ENCODE measurements around the gene HNRNPA3.
A peak's percentile ranks its signal among the peaks of the same experiment; 100 is the strongest.

The HNRNPA3 gene

DNA sequence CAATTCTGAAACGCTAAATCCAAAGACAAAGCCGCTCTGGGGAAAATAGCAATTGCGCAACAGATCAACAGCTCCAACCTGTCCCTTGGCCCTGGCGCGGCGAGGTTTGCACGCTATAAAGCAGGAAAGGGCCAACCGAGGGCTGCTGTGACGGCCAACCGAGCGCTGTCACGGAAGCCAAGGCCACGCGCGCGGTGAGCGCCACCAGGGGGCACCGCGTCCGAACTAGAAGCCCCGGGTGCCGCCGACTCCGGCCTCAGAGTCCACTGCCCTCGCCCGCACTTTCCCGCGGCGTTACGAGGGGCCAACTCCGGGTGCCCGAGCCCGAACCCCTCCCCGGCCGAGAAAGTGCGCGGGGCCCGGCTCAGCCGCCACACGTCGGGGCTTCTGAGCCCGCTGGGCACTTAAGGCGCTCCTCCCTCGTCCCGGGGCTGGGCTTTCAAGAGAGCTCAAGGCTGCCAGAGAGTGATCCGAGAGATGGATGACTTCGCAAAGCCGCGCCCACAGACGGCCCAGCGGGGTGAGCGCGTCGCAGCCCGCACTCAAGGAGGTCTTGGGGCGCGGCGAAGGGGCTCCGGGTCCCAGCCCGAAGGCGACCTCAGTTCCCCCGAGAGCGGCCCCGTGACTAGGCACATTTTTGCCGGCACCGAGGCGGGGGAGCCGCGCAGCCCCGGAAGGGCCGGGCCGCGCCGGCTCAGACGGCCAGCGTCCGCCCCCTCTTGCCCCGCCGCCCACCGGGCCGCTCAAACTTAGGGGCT, 51.0 kb downstream of the HNRNPA3 start (continued):
- TF ChIP-seq, protein P1, sequence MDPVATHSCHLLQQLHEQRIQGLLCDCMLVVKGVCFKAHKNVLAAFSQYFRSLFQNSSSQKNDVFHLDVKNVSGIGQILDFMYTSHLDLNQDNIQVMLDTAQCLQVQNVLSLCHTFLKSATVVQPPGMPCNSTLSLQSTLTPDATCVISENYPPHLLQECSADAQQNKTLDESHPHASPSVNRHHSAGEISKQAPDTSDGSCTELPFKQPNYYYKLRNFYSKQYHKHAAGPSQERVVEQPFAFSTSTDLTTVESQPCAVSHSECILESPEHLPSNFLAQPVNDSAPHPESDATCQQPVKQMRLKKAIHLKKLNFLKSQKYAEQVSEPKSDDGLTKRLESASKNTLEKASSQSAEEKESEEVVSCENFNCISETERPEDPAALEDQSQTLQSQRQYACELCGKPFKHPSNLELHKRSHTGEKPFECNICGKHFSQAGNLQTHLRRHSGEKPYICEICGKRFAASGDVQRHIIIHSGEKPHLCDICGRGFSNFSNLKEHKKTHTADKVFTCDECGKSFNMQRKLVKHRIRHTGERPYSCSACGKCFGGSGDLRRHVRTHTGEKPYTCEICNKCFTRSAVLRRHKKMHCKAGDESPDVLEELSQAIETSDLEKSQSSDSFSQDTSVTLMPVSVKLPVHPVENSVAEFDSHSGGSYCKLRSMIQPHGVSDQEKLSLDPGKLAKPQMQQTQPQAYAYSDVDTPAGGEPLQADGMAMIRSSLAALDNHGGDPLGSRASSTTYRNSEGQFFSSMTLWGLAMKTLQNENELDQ (tag by site-specific recombination; IDR thresholded peaks at IDR 0.05; ENCODE audit: low read depth), result no peak
- no peak for TF ChIP-seq SETDB1 (IDR thresholded peaks at IDR 0.05; ENCODE audit: insufficient read length, low read length)
- no peak for TF ChIP-seq ZNF571 (tag by site-specific recombination; IDR thresholded peaks at IDR 0.05)
- no peak for TF ChIP-seq ZNF138 (tag by site-specific recombination; IDR thresholded peaks at IDR 0.05; ENCODE audit: borderline replicate concordance)
- peak; percentile 34; the same call in 1 of the 2 replicates for TF ChIP-seq ZNF184 (tag by site-specific recombination; IDR thresholded peaks at IDR 0.05)
- TF ChIP-seq, protein P2, sequence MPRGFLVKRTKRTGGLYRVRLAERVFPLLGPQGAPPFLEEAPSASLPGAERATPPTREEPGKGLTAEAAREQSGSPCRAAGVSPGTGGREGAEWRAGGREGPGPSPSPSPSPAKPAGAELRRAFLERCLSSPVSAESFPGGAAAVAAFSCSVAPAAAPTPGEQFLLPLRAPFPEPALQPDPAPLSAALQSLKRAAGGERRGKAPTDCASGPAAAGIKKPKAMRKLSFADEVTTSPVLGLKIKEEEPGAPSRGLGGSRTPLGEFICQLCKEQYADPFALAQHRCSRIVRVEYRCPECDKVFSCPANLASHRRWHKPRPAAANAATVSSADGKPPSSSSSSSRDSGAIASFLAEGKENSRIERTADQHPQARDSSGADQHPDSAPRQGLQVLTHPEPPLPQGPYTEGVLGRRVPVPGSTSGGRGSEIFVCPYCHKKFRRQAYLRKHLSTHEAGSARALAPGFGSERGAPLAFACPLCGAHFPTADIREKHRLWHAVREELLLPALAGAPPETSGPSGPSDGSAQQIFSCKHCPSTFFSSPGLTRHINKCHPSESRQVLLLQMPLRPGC (tag by site-specific recombination; IDR thresholded peaks at IDR 0.05), result peak; percentile 79
- peak; percentile 48; the same call in 1 of the 2 replicates for TF ChIP-seq ZNF121 (tag by site-specific recombination; IDR thresholded peaks at IDR 0.05)
- TF ChIP-seq, protein P3, sequence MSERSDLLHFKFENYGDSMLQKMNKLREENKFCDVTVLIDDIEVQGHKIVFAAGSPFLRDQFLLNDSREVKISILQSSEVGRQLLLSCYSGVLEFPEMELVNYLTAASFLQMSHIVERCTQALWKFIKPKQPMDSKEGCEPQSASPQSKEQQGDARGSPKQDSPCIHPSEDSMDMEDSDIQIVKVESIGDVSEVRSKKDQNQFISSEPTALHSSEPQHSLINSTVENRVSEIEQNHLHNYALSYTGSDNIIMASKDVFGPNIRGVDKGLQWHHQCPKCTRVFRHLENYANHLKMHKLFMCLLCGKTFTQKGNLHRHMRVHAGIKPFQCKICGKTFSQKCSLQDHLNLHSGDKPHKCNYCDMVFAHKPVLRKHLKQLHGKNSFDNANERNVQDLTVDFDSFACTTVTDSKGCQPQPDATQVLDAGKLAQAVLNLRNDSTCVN (tag by site-specific recombination; optimal IDR thresholded peaks at IDR 0.05), result peak; percentile 92
- no peak for TF ChIP-seq ZNF555 (tag by site-specific recombination; conservative IDR thresholded peaks at IDR 0.05)
- TF ChIP-seq, protein P4, sequence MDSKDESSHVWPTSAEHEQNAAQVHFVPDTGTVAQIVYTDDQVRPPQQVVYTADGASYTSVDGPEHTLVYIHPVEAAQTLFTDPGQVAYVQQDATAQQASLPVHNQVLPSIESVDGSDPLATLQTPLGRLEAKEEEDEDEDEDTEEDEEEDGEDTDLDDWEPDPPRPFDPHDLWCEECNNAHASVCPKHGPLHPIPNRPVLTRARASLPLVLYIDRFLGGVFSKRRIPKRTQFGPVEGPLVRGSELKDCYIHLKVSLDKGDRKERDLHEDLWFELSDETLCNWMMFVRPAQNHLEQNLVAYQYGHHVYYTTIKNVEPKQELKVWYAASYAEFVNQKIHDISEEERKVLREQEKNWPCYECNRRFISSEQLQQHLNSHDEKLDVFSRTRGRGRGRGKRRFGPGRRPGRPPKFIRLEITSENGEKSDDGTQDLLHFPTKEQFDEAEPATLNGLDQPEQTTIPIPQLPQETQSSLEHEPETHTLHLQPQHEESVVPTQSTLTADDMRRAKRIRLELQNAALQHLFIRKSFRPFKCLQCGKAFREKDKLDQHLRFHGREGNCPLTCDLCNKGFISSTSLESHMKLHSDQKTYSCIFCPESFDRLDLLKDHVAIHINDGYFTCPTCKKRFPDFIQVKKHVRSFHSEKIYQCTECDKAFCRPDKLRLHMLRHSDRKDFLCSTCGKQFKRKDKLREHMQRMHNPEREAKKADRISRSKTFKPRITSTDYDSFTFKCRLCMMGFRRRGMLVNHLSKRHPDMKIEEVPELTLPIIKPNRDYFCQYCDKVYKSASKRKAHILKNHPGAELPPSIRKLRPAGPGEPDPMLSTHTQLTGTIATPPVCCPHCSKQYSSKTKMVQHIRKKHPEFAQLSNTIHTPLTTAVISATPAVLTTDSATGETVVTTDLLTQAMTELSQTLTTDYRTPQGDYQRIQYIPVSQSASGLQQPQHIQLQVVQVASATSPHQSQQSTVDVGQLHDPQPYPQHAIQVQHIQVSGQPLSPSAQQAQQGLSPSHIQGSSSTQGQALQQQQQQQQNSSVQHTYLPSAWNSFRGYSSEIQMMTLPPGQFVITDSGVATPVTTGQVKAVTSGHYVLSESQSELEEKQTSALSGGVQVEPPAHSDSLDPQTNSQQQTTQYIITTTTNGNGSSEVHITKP (tag by site-specific recombination; IDR thresholded peaks at IDR 0.05), result peak; percentile 87
- TF ChIP-seq ZNF155 (tag by site-specific recombination; IDR thresholded peaks at IDR 0.05), result no peak
- TF ChIP-seq, protein P5, sequence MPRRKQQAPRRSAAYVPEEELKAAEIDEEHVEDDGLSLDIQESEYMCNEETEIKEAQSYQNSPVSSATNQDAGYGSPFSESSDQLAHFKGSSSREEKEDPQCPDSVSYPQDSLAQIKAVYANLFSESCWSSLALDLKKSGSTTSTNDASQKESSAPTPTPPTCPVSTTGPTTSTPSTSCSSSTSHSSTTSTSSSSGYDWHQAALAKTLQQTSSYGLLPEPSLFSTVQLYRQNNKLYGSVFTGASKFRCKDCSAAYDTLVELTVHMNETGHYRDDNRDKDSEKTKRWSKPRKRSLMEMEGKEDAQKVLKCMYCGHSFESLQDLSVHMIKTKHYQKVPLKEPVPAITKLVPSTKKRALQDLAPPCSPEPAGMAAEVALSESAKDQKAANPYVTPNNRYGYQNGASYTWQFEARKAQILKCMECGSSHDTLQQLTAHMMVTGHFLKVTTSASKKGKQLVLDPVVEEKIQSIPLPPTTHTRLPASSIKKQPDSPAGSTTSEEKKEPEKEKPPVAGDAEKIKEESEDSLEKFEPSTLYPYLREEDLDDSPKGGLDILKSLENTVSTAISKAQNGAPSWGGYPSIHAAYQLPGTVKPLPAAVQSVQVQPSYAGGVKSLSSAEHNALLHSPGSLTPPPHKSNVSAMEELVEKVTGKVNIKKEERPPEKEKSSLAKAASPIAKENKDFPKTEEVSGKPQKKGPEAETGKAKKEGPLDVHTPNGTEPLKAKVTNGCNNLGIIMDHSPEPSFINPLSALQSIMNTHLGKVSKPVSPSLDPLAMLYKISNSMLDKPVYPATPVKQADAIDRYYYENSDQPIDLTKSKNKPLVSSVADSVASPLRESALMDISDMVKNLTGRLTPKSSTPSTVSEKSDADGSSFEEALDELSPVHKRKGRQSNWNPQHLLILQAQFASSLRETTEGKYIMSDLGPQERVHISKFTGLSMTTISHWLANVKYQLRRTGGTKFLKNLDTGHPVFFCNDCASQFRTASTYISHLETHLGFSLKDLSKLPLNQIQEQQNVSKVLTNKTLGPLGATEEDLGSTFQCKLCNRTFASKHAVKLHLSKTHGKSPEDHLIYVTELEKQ (tag by site-specific recombination; IDR thresholded peaks at IDR 0.05; ENCODE audit: borderline replicate concordance), result 0 out of 2 replicates have a peak, but pooled peaks have one; percentile 22
- peak; percentile 99 for TF ChIP-seq ZEB2 (tag by site-specific recombination; IDR thresholded peaks at IDR 0.05)
- TF ChIP-seq, protein P6, sequence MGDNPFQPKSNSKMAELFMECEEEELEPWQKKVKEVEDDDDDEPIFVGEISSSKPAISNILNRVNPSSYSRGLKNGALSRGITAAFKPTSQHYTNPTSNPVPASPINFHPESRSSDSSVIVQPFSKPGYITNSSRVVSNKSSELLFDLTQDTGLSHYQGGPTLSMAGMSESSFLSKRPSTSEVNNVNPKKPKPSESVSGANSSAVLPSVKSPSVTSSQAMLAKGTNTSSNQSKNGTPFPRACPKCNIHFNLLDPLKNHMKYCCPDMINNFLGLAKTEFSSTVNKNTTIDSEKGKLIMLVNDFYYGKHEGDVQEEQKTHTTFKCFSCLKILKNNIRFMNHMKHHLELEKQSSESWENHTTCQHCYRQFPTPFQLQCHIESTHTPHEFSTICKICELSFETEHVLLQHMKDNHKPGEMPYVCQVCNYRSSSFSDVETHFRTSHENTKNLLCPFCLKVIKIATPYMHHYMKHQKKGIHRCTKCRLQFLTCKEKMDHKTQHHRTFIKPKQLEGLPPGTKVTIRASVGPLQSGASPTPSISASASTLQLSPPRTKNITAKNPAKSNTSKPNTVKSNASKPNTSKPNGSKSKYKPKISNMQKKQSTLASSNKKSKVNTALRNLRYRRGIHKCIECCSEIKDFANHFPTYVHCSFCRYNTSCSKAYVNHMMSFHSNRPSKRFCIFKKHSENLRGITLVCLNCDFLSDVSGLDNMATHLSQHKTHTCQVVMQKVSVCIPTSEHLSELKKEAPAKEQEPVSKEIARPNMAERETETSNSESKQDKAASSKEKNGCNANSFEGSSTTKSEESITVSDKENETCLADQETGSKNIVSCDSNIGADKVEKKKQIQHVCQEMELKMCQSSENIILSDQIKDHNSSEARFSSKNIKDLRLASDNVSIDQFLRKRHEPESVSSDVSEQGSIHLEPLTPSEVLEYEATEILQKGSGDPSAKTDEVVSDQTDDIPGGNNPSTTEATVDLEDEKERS (tag by site-specific recombination; IDR thresholded peaks at IDR 0.05), result 0 out of 2 replicates have a peak, but pooled peaks have one; percentile 47
- no peak for TF ChIP-seq ZFP41 (tag by site-specific recombination; IDR thresholded peaks at IDR 0.05; ENCODE audit: borderline replicate concordance)
- peak; percentile 95 for TF ChIP-seq IKZF3 (tag by site-specific recombination; IDR thresholded peaks at IDR 0.05)
- TF ChIP-seq ZNF214 (tag by site-specific recombination; IDR thresholded peaks at IDR 0.05; ENCODE audit: borderline replicate concordance), result no peak
- 0 out of 2 replicates have a peak, but pooled peaks have one; percentile 40 for TF ChIP-seq TCF7L2 (IDR thresholded peaks at IDR 0.05; ENCODE audit: borderline replicate concordance, low read depth, low read length)
- no peak for TF ChIP-seq SALL2 (tag by site-specific recombination; IDR thresholded peaks at IDR 0.05; ENCODE audit: borderline replicate concordance)
- TF ChIP-seq FEZF1 (tag by site-specific recombination; IDR thresholded peaks at IDR 0.05), result peak; percentile 75
- TF ChIP-seq ZNF791 (tag by site-specific recombination; IDR thresholded peaks at IDR 0.05), result no peak
